ENCODE results near the gene L2HGDH.
A peak's percentile ranks its signal among the peaks of the same experiment; 100 is the strongest.

Gene L2HGDH

GRCh38 chr14:50285861-50286260 is 26.2 kb downstream of the L2HGDH start:
- DNase-seq: no peak

- DNase-seq: no peak
These were observed 39.5 kb downstream of the L2HGDH start for GRCh38 chr14:50272498-50272897.

GRCh38 chr14:50270932-50271331 is 41.1 kb downstream of the L2HGDH start:
- DNase-seq: no peak

- no peak for DNase-seq
These were observed 47.0 kb downstream of the L2HGDH start for GRCh38 chr14:50265029-50265428.

- no peak for DNase-seq
These were observed 48.7 kb downstream of the L2HGDH start for GRCh38 chr14:50263321-50263720.

GRCh38 chr14:50262865-50263264 is 49.2 kb downstream of the L2HGDH start:
- DNase-seq: no peak

- peak; percentile 9 for DNase-seq
These were observed 51.5 kb downstream of the L2HGDH start for GRCh38 chr14:50260511-50260910.

- DNase-seq: no peak
These were observed 52.0 kb downstream of the L2HGDH start for GRCh38 chr14:50260072-50260471.

- no peak for DNase-seq
These were observed 54.3 kb downstream of the L2HGDH start for GRCh38 chr14:50257732-50258131.

- DNase-seq: no peak
These were observed 57.8 kb downstream of the L2HGDH start for GRCh38 chr14:50254248-50254647.

GRCh38 chr14:50249136-50249775 is 62.8 kb downstream of the L2HGDH start:
- no peak for DNase-seq

GRCh38 chr14:50247245-50247644 is 64.8 kb downstream of the L2HGDH start:
- DNase-seq: no peak

- DNase-seq: no peak
These were observed 69.3 kb downstream of the L2HGDH start for GRCh38 chr14:50242566-50243310.

GRCh38 chr14:50242096-50242495 is 69.9 kb downstream of the L2HGDH start:
- DNase-seq: no peak

- no peak for DNase-seq
These were observed 74.6 kb downstream of the L2HGDH start for GRCh38 chr14:50237427-50237826.

GRCh38 chr14:50233951-50234250 is 78.1 kb downstream of the L2HGDH start:
- DNase-seq: no peak

- no peak for DNase-seq
These were observed 78.7 kb downstream of the L2HGDH start for GRCh38 chr14:50233166-50233950.

- DNase-seq: no peak
These were observed 79.8 kb downstream of the L2HGDH start for GRCh38 chr14:50232276-50232642.

GRCh38 chr14:50231475-50232275 is 80.4 kb downstream of the L2HGDH start, which contains the start of gene SOS2:
Gene SOS2 (minus strand): TSS chr14:50231578. CDS start chr14:50231283, 295 bp downstream.
- peak; percentile 63 for DNase-seq

GRCh38 chr14:50230701-50231474 is 81.1 kb downstream of the L2HGDH start:
- DNase-seq: peak; percentile 17

GRCh38 chr14:50230401-50230700 is 81.7 kb downstream of the L2HGDH start:
- DNase-seq: no peak

GRCh38 chr14:50229681-50230080 is 82.3 kb downstream of the L2HGDH start:
- DNase-seq: no peak

GRCh38 chr14:50228313-50228712 is 83.7 kb downstream of the L2HGDH start:
- no peak for DNase-seq
